Prostate gland (tissue), 2 donors: Measurements from ENCODE around the gene RNU1-3.
"Not testable (repeated sequence)": the region's sequence is repeated elsewhere in the genome, so short reads cannot be mapped to it uniquely, and the experiment has no call there.

Experiments used
- POLR2A ChIP-seq: fragments of 450-650 bp; IDR thresholded peaks from one replicate; pipeline ENCODE4 v1.6.1; 2016; ENCODE audit warnings: antibody characterized with exemption, mild to moderate bottlenecking
- POLR2AphosphoS5 ChIP-seq: sonication (generic); formaldehyde crosslinking; IDR thresholded peaks from one replicate; pipeline ENCODE4 v1.6.1; 2017; ENCODE audit warnings: antibody characterized with exemption
- TF ChIP-seq, protein P1 (sequence below), 4 experiments: fragments of 200-600 bp in 2 of 4; fragments of 450-650 bp in 2 of 4; sonication (generic) in 2 of 4; IDR thresholded peaks; 1 replicate in 3 of 4; 2 replicates in 1 of 4; pipeline ENCODE4 v1.5.1; 2016 to 2019; ENCODE audit warnings: antibody characterized with exemption in 4 of 4, mild to moderate bottlenecking in 2 of 4, moderate library complexity in 2 of 4

DNA sequence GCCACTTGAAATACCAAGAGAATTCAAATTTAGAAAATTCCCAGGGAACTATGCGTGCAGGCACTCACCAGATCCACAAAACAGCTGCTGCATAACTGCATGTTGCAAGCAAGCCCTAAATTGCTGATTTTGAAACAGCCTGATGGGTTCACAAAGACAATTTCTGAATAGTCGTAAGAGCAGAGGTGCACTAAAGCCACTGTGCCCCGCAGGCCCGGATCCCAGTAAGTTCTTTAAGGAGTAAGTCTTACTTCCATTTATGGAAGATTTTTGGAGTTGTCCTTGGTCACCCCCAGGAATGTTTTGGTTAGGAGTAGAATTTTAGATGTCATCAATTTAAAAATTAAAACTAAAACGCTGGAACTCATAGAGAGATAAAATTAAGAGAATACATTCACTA is 7.2 kb upstream of the RNU1-3 start:
- TF ChIP-seq, protein P1, sequence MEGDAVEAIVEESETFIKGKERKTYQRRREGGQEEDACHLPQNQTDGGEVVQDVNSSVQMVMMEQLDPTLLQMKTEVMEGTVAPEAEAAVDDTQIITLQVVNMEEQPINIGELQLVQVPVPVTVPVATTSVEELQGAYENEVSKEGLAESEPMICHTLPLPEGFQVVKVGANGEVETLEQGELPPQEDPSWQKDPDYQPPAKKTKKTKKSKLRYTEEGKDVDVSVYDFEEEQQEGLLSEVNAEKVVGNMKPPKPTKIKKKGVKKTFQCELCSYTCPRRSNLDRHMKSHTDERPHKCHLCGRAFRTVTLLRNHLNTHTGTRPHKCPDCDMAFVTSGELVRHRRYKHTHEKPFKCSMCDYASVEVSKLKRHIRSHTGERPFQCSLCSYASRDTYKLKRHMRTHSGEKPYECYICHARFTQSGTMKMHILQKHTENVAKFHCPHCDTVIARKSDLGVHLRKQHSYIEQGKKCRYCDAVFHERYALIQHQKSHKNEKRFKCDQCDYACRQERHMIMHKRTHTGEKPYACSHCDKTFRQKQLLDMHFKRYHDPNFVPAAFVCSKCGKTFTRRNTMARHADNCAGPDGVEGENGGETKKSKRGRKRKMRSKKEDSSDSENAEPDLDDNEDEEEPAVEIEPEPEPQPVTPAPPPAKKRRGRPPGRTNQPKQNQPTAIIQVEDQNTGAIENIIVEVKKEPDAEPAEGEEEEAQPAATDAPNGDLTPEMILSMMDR (IDR thresholded peaks at IDR 0.05), result not testable (repeated sequence)
- TF ChIP-seq POLR2AphosphoS5, POLR2A: not testable (repeated sequence)
